Gastrocnemius medialis (tissue), 4 donors: ENCODE results near the gene WDR76.
A peak's percentile ranks its signal among the peaks of the same experiment; 100 is the strongest.

Experiments used
- CTCF ChIP-seq, 5 experiments: fragments of 450-650 bp in 3 of 5; fragments of 200-600 bp in 2 of 5; sonication (generic) in 2 of 5; IDR thresholded peaks in 4 of 5; conservative IDR thresholded peaks in 1 of 5; 1 replicate in 4 of 5; 2 replicates in 1 of 5; pipeline ENCODE4 v1.5.1; 2016 to 2019; ENCODE audit warnings: antibody characterized with exemption in 5 of 5, mild to moderate bottlenecking in 3 of 5, moderate library complexity in 3 of 5
- POLR2A ChIP-seq, 2 donors: fragments of 450-650 bp; IDR thresholded peaks; one replicate each; pipeline ENCODE4 v1.6.1; 2017; ENCODE audit warnings: antibody characterized with exemption in 2 of 2, mild to moderate bottlenecking in 2 of 2, moderate library complexity in 2 of 2

- TF ChIP-seq CTCF (IDR thresholded peaks at IDR 0.05 in 4 of 5, conservative IDR thresholded peaks at IDR 0.05 in 1 of 5) = peak; percentile 22 to 63 (median 53)
- TF ChIP-seq POLR2A (IDR thresholded peaks at IDR 0.05) = no peak
Observed at GRCh38 chr15:43903864-43904290, 77.1 kb downstream of the WDR76 start.
